H1 (cell line): Measurements from ENCODE around the gene LSM2. TPM values are rescaled to one million over a fixed set of nuclear protein-coding genes. Genes with fewer than 3 reads are reported as not detected.

Experiments used
- CHD1 ChIP-seq: IDR thresholded peaks from 2 replicates; pipeline ENCODE4 v1.6.1; 2012; ENCODE audit warnings: low read depth, low read length, improper control_type of control experiment
- CHD7 ChIP-seq: fragments of 300-600 bp; sonication (generic); IDR thresholded peaks from 2 replicates; pipeline ENCODE4 v1.7.1; 2012; ENCODE audit warnings: low read length, moderate library complexity, mild to moderate bottlenecking, inconsistent platforms; ENCODE audit not compliant: insufficient replicate concordance
- EP300 ChIP-seq, 2 experiments: IDR thresholded peaks; 1 replicate in 1 of 2; 2 replicates in 1 of 2; pipeline ENCODE4 v1.6.1; 2011 to 2012; ENCODE audit warnings: low read depth in 2 of 2, low read length in 2 of 2, mild to moderate bottlenecking in 2 of 2, borderline replicate concordance in 1 of 2, inconsistent platforms in 1 of 2, moderate library complexity in 1 of 2
- EZH2 ChIP-seq: fragments of 200-600 bp; sonication (generic); IDR thresholded peaks from 2 replicates; pipeline ENCODE4 v1.7.1; 2012; ENCODE audit warnings: low read depth, mild to moderate bottlenecking, moderate library complexity, low read length, inconsistent platforms; ENCODE audit not compliant: severe bottlenecking
- FOSL1 ChIP-seq: IDR thresholded peaks from 2 replicates; pipeline ENCODE4 v1.6.1; 2011; ENCODE audit warnings: mild to moderate bottlenecking, low read depth, low read length, moderate library complexity; ENCODE audit not compliant: insufficient read depth
- HDAC6 ChIP-seq: IDR thresholded peaks from one replicate; pipeline ENCODE4 v1.7.1; 2012; ENCODE audit warnings: low read depth, mild to moderate bottlenecking, inconsistent platforms, low read length, moderate library complexity
- JUND ChIP-seq: IDR thresholded peaks from 2 replicates; pipeline ENCODE4 v1.6.1; 2011; ENCODE audit warnings: mild to moderate bottlenecking, improper control_type of control experiment, low read length
- PHF8 ChIP-seq: fragments of 200-600 bp; sonication (generic); conservative IDR thresholded peaks from 2 replicates; pipeline ENCODE4 v1.7.1; 2012; ENCODE audit warnings: low read depth, mild to moderate bottlenecking, inconsistent platforms, low read length, moderate library complexity
- RNF2 ChIP-seq: fragments of 200-900, 300-1000 bp; sonication (generic); IDR thresholded peaks from 2 replicates; pipeline ENCODE4 v1.7.1; 2016; ENCODE audit warnings: borderline replicate concordance, low read depth, mild to moderate bottlenecking, antibody characterized with exemption, low read length; ENCODE audit not compliant: poor library complexity, severe bottlenecking; ENCODE audit errors: missing control alignments
- SIRT6 ChIP-seq: IDR thresholded peaks from one replicate; pipeline ENCODE4 v1.7.1; 2012; ENCODE audit warnings: low read length, inconsistent platforms
- SP1 ChIP-seq: IDR thresholded peaks from 2 replicates; pipeline ENCODE4 v1.6.1; 2011; ENCODE audit warnings: low read depth, low read length
- TAF1 ChIP-seq: IDR thresholded peaks from 2 replicates; pipeline ENCODE4 v1.6.1; 2011; ENCODE audit warnings: mild to moderate bottlenecking, low read depth, low read length
- polyA plus RNA-seq, 7 experiments: library from polyadenylated mRNA; depleted of rRNA in 3 of 7; stranded (reverse) in 5 of 7; unstranded in 2 of 7; fragments of >200 nt in 5 of 7; fragments of 200-250 nt in 2 of 7; gene quantifications; 1 replicate in 5 of 7; 2 replicates in 1 of 7; 4 replicates in 1 of 7; pipeline versions ENCODE4 v1.2.1 to v1.2.3, GENCODE V29; 2011 to 2013; ENCODE audit warnings: missing spikeins in 2 of 7, mixed read lengths in 2 of 7
- total RNA-seq: library from RNA; stranded (reverse); fragmentation: NEBNext Ultra II Directional; extraction: Animal tissue kit (Norgen Biotek cat#: 25700); gene quantifications from 2 replicates; pipeline ENCODE4 v1.2.1, GENCODE V29; 2021

The LSM2 gene
- total and polyA plus RNA-seq, 2 of the 8 experiments (the other 6 are each of a cell fraction or from before 2014, with no cell fraction given) = 127 to 168 TPM

- no peak for TF ChIP-seq CHD7
- 0 out of 2 replicates have a peak, but pooled peaks have one; percentile 36 for TF ChIP-seq SP1
- peak; percentile 57; the same call in 1 of the 2 replicates for TF ChIP-seq CHD1
- TF ChIP-seq FOSL1 = no peak
- TF ChIP-seq HDAC6 = no peak
- no peak for TF ChIP-seq EZH2
- no peak for TF ChIP-seq SIRT6
- peak in 1 of 2 experiments; percentile 94; a peak in 2 of 3 replicates for TF ChIP-seq EP300 (IDR thresholded peaks at IDR 0.05; ENCODE audit: borderline replicate concordance in 1 of 2, low read depth in 2 of 2, low read length in 2 of 2)
- no peak for TF ChIP-seq PHF8
- no peak for TF ChIP-seq RNF2
- TF ChIP-seq JUND = peak; percentile 39; the same call in 1 of the 2 replicates
- 0 out of 2 replicates have a peak, but pooled peaks have one; percentile 21 for TF ChIP-seq TAF1
Measured at GRCh38 chr6:31763619-31763940, 43.2 kb downstream of the LSM2 start (continued).
